NCI-H2171 treated with DMSO at 0.1 percent for 48 hours (cell line): ENCODE results near the gene PRKAR2B.
"Not testable (repeated sequence)": the region's sequence is repeated elsewhere in the genome, so short reads cannot be mapped to it uniquely, and the experiment has no call there.

Experiments
- DNase-seq: peaks from one replicate; lab custom pipeline; 2025; lab: John Stamatoyannopoulos, UW

Gene PRKAR2B

GRCh38 chr7:107048783-107049418 lies 4.4 kb downstream of the PRKAR2B start:
- DNase-seq: no peak

GRCh38 chr7:107049480-107049879 lies 5.0 kb downstream of the PRKAR2B start:
- no peak for DNase-seq

GRCh38 chr7:107049971-107050532 lies 5.5 kb downstream of the PRKAR2B start:
- no peak for DNase-seq

- no peak for DNase-seq
Observed at GRCh38 chr7:107051376-107051775, 6.9 kb downstream of the PRKAR2B start.

- not testable (repeated sequence) for DNase-seq
Observed at GRCh38 chr7:107054965-107055364, 10.5 kb downstream of the PRKAR2B start.

- not testable (repeated sequence) for DNase-seq
Observed at GRCh38 chr7:107056058-107056457, 11.6 kb downstream of the PRKAR2B start.

GRCh38 chr7:107056728-107057473 lies 12.4 kb downstream of the PRKAR2B start:
- no peak for DNase-seq

GRCh38 chr7:107057474-107057833 lies 12.9 kb downstream of the PRKAR2B start:
- DNase-seq: no peak

- no peak for DNase-seq
Observed at GRCh38 chr7:107059468-107059867, 15.0 kb downstream of the PRKAR2B start.

GRCh38 chr7:107063245-107064120 lies 19.0 kb downstream of the PRKAR2B start:
- no peak for DNase-seq

GRCh38 chr7:107064255-107064654 lies 19.8 kb downstream of the PRKAR2B start:
- DNase-seq: no peak

GRCh38 chr7:107065929-107066247 lies 21.4 kb downstream of the PRKAR2B start:
- no peak for DNase-seq

GRCh38 chr7:107068156-107068555 lies 23.7 kb downstream of the PRKAR2B start:
- DNase-seq: no peak

GRCh38 chr7:107069457-107069856 lies 25.0 kb downstream of the PRKAR2B start:
- peak; percentile 6 for DNase-seq

- DNase-seq: no peak
Observed at GRCh38 chr7:107070710-107071109, 26.2 kb downstream of the PRKAR2B start.

- DNase-seq: no peak
Observed at GRCh38 chr7:107071129-107071528, 26.6 kb downstream of the PRKAR2B start.

GRCh38 chr7:107072133-107072532 lies 27.6 kb downstream of the PRKAR2B start:
- DNase-seq: no peak

GRCh38 chr7:107075863-107076574 lies 31.5 kb downstream of the PRKAR2B start:
- DNase-seq: no peak

- DNase-seq: no peak
Observed at GRCh38 chr7:107076781-107077698, 32.5 kb downstream of the PRKAR2B start.

GRCh38 chr7:107077699-107078516 lies 33.4 kb downstream of the PRKAR2B start:
- DNase-seq: no peak
